ENCODE measurements around the gene MPV17. TPM values are rescaled to one million over a fixed set of nuclear protein-coding genes. Genes with fewer than 3 reads are reported as not detected.

Gene MPV17
- total and polyA plus RNA-seq, 4 experiments from 2014 or later: 89.3 to 162 (median 109) TPM

DNA sequence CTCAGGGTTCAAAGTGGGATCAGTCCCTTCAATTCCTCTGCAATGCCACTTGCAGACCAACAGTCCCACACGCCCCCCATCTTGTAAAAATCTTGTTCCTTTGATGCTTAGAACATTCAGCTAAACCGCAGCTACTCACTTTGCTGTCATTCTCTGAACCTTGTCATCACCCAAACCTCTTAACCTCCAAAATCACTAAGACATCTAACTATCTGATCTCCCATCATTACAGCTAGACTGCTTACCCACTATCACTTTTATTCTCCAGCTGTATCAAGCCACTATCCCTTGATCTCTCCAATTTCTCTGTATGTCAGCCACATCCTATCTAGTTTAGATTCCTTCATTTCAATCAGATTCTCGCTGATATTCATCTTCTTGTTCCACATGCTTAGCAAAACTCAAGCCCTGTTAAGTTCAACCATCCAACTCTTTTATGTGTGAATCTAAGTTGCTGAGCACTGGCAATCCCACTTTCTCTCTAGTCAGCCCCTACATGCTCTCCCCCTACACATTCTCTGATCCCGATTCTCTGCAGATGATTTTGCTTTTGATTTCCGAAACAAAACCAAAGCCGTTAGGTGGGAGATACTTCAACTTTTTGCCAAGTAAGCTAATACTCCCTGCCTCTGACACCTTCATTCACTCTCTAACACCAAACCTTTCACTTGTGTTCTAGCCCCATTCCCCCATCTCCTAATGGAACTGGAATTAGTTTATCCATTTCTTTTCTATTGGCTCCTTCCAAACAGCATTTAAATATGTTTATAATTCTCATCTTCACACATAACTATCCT is 29.1 kb upstream of the MPV17 start:
- H3K9me3 ChIP-seq (ENCODE audit: control insufficient read depth in 1 of 2, low read length in 2 of 2): no peaks in the 10 kb centered on the region
- Mint-ChIP-seq H3K36me3 (peaks cover 7 to 31% of the 10 kb centered on the region in 2 donors), H3K27me3 (no peaks in the 10 kb centered on the region), H3K9me3 (peaks cover 0 to 5% (median 0%) of the 10 kb centered on the region in 8 donors), H3K4me3 (peak overlapping the region in 5 of 8 donors; percentile 1 to 45 (median 15)), H3K27ac (peak overlapping the region; percentile 21 to 69 (median 54)), H3K4me1 (peaks cover 39 to 74% (median 50%) of the 10 kb centered on the region in 4 donors)
- H3K27ac ChIP-seq (ENCODE audit: low read depth, low read length): no peak overlapping the region
- ChIA-PET POLR2A (ENCODE audit: partially characterized antibody) (interaction anchor here (1.0 to 1.6 kb wide), 4 partner anchors 8 to 77 kb away, joined by 3 to 6 read pairs (median 4); partner anchors contain the start of genes EIF2B4 and MPV17), CTCF (ENCODE audit: partially characterized antibody) (interaction anchor here (1.1 to 1.7 kb wide), 2 partner anchors 9 to 331 kb away, joined by 3 to 7 read pairs; no protein-coding TSS in a partner anchor)
- no peak overlapping the region for H3K4me3 ChIP-seq (ENCODE audit: low read length in 2 of 2)
- H3K36me3 ChIP-seq (ENCODE audit: insufficient read depth, low read length): no peaks in the 10 kb centered on the region
- intact Hi-C loops (cut with micrococcal nuclease): no loop called here
- peaks cover 42% of the 10 kb centered on the region for H3K4me1 ChIP-seq (ENCODE audit: insufficient read depth, low read length)
- no peaks in the 10 kb centered on the region for H3K27me3 ChIP-seq (ENCODE audit: insufficient read depth, low read length)
- DNase-seq: peak in 2 of 5 donors; percentile 4 to 25

GRCh38 chr2:27350106-27350693 is 27.3 kb upstream of the MPV17 start:
- peaks cover 35% of the 10 kb centered on the region for H3K4me1 ChIP-seq (ENCODE audit: insufficient read depth, low read length)
- no peaks in the 10 kb centered on the region for H3K36me3 ChIP-seq (ENCODE audit: insufficient read depth, low read length)
- intact Hi-C loops (cut with micrococcal nuclease): no loop called here
- no peaks in the 10 kb centered on the region for H3K27me3 ChIP-seq (ENCODE audit: insufficient read depth, low read length)
- no peaks in the 10 kb centered on the region for H3K27me3 Mint-ChIP-seq
- H3K9me3 Mint-ChIP-seq: no peaks in the 10 kb centered on the region
- no peaks in the 10 kb centered on the region for H3K9me3 ChIP-seq (ENCODE audit: control insufficient read depth in 1 of 2, low read length in 2 of 2)
- H3K4me1 Mint-ChIP-seq: peaks cover 34 to 60% (median 36%) of the 10 kb centered on the region in 4 donors
- POLR2A ChIA-PET (ENCODE audit: partially characterized antibody): interaction anchor here (1.6 kb wide), 1 partner anchor 28 kb away, joined by 6 read pairs; the partner anchor contains the start of gene MPV17
- no peak for DNase-seq
- H3K27ac Mint-ChIP-seq: peak overlapping the region in 1 of 7 donors; percentile 76
- no peak overlapping the region for H3K27ac ChIP-seq (ENCODE audit: low read depth, low read length)
- CTCF ChIA-PET (ENCODE audit: partially characterized antibody): interaction anchor here (1.1 to 1.3 kb wide), 2 partner anchors 19 to 333 kb away, joined by 4 read pairs; no protein-coding TSS in a partner anchor
- peaks cover 7 to 22% of the 10 kb centered on the region in 2 donors for H3K36me3 Mint-ChIP-seq
- peak overlapping the region in 2 of 8 donors; percentile 14 to 58 for H3K4me3 Mint-ChIP-seq
- no peak overlapping the region for H3K4me3 ChIP-seq (ENCODE audit: low read length in 2 of 2)

- DNase-seq: no peak
- H3K9me3 ChIP-seq (ENCODE audit: control insufficient read depth in 1 of 2, low read length in 2 of 2): no peaks in the 10 kb centered on the region
- Mint-ChIP-seq H3K4me1 (peaks cover 28 to 43% (median 29%) of the 10 kb centered on the region in 4 donors), H3K36me3 (peaks cover 7 to 31% of the 10 kb centered on the region in 2 donors), H3K27ac (peak overlapping the region in 1 of 7 donors; percentile 8), H3K9me3 (no peaks in the 10 kb centered on the region), H3K4me3 (no peak overlapping the region), H3K27me3 (no peaks in the 10 kb centered on the region)
- ChIA-PET CTCF (ENCODE audit: partially characterized antibody) (interaction anchor here (1.5 kb wide), 1 partner anchor 8 kb away, joined by 4 read pairs; no protein-coding TSS in a partner anchor), POLR2A (ENCODE audit: partially characterized antibody) (no interaction called here)
- peaks cover 8% of the 10 kb centered on the region for H3K36me3 ChIP-seq (ENCODE audit: insufficient read depth, low read length)
- intact Hi-C loops (cut with micrococcal nuclease): no loop called here
- no peak overlapping the region for H3K4me3 ChIP-seq (ENCODE audit: low read length in 2 of 2)
- H3K27me3 ChIP-seq (ENCODE audit: insufficient read depth, low read length): no peaks in the 10 kb centered on the region
- H3K27ac ChIP-seq (ENCODE audit: low read depth, low read length): no peak overlapping the region
- peaks cover 11% of the 10 kb centered on the region for H3K4me1 ChIP-seq (ENCODE audit: insufficient read depth, low read length)
These were observed 24.7 kb upstream of the MPV17 start for GRCh38 chr2:27347641-27348040.

DNA sequence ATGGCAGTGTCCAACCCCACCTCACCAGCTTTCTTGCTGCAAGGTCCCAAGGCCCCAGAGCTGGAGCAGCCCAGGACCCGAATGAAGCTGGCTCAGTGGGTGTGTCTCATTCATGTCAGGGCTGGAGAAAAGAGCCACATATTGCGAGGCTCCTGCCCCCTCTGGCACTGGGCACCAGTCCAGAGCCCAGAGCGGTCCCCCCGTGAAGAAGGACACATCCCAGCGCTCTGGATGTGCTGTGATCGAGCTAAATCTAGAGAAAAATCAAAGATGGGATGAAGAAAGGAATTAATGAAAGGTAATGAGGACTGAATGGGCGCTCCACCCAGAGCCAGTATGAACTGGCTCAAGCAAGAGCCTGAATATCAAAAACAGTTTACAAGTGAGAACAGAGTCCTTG is 13.3 kb upstream of the MPV17 start:
- POLR2A ChIA-PET (ENCODE audit: partially characterized antibody): interaction anchor here (1.2 kb wide), 1 partner anchor 13 kb away, joined by 3 read pairs; no protein-coding TSS in a partner anchor
- CTCF ChIA-PET (ENCODE audit: partially characterized antibody): interaction anchor here (1.0 kb wide), 1 partner anchor 22 kb away, joined by 4 read pairs; no protein-coding TSS in a partner anchor
- H3K27ac Mint-ChIP-seq: peak overlapping the region in 1 of 7 donors; percentile 59
- no peak for DNase-seq
- H3K4me3 Mint-ChIP-seq: no peak overlapping the region
- Histone ChIP-seq H3K27me3 (ENCODE audit: insufficient read depth, low read length) (no peaks in the 10 kb centered on the region), H3K4me3 (ENCODE audit: low read length in 2 of 2) (no peak overlapping the region), H3K9me3 (ENCODE audit: control insufficient read depth in 1 of 2, low read length in 2 of 2) (no peaks in the 10 kb centered on the region), H3K36me3 (ENCODE audit: insufficient read depth, low read length) (peaks cover 45% of the 10 kb centered on the region), H3K27ac (ENCODE audit: low read depth, low read length) (no peak overlapping the region), H3K4me1 (ENCODE audit: insufficient read depth, low read length) (no peaks in the 10 kb centered on the region)
- peaks cover 37 to 65% of the 10 kb centered on the region in 2 donors for H3K36me3 Mint-ChIP-seq
- no peaks in the 10 kb centered on the region for H3K9me3 Mint-ChIP-seq
- H3K27me3 Mint-ChIP-seq: no peaks in the 10 kb centered on the region
- H3K4me1 Mint-ChIP-seq: no peaks in the 10 kb centered on the region
- intact Hi-C loops (cut with micrococcal nuclease): no loop called here

GRCh38 chr2:27335311-27335710 is 12.4 kb upstream of the MPV17 start:
- POLR2A ChIA-PET (ENCODE audit: partially characterized antibody): no interaction called here
- peak overlapping the region in 3 of 7 donors; percentile 33 to 56 (median 36) for H3K27ac Mint-ChIP-seq
- no peaks in the 10 kb centered on the region for H3K9me3 ChIP-seq (ENCODE audit: control insufficient read depth in 1 of 2, low read length in 2 of 2)
- peaks cover 41% of the 10 kb centered on the region for H3K36me3 ChIP-seq (ENCODE audit: insufficient read depth, low read length)
- no peak for DNase-seq
- H3K4me1 ChIP-seq (ENCODE audit: insufficient read depth, low read length): no peaks in the 10 kb centered on the region
- no peak overlapping the region for H3K4me3 Mint-ChIP-seq
- no peak overlapping the region for H3K27ac ChIP-seq (ENCODE audit: low read depth, low read length)
- H3K4me1 Mint-ChIP-seq: no peaks in the 10 kb centered on the region
- no peak overlapping the region for H3K4me3 ChIP-seq (ENCODE audit: low read length in 2 of 2)
- intact Hi-C loops (cut with micrococcal nuclease): no loop called here
- no peaks in the 10 kb centered on the region for H3K9me3 Mint-ChIP-seq
- H3K36me3 Mint-ChIP-seq: peaks cover 37 to 64% of the 10 kb centered on the region in 2 donors
- CTCF ChIA-PET (ENCODE audit: partially characterized antibody): no interaction called here
- H3K27me3 ChIP-seq (ENCODE audit: insufficient read depth, low read length): no peaks in the 10 kb centered on the region
- H3K27me3 Mint-ChIP-seq: no peaks in the 10 kb centered on the region

DNA sequence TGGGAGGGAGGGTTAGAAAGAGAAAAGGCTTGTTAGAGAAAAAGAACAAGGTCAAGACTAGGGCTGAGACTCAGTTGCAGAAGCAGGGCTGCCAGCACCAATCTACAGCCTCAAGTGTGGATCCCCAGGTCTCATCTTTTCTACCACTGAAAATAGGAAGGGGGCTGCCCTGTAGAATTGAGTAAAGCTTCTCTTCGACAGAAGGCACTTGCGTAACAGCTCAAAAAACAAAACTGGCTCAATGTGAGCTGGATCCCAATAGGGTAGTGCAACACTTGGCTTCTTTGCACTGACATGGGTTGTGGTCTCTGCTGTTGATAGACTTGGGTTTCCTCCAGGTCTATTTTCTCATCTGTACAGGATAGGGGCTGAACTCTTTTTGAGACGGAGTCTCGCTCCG is 1.8 kb upstream of the MPV17 start:
- peaks cover 25% of the 10 kb centered on the region for H3K4me1 ChIP-seq (ENCODE audit: insufficient read depth, low read length)
- H3K27me3 ChIP-seq (ENCODE audit: insufficient read depth, low read length): no peaks in the 10 kb centered on the region
- Mint-ChIP-seq H3K9me3 (peaks cover 0 to 2% (median 0%) of the 10 kb centered on the region in 8 donors), H3K36me3 (peaks cover 25 to 45% of the 10 kb centered on the region in 2 donors), H3K4me1 (peaks cover 12 to 28% (median 18%) of the 10 kb centered on the region in 4 donors), H3K27ac (peak overlapping the region; percentile 10 to 87 (median 59)), H3K4me3 (peak overlapping the region in 7 of 8 donors; percentile 20 to 67 (median 40)), H3K27me3 (no peaks in the 10 kb centered on the region)
- POLR2A ChIA-PET (ENCODE audit: partially characterized antibody): interaction anchor here (0.5 to 3.3 kb wide), 2 partner anchors 32 to 541 kb away, joined by 3 to 19 read pairs; partner anchors contain the start of gene GTF3C2
- no peak overlapping the region for H3K4me3 ChIP-seq (ENCODE audit: low read length in 2 of 2)
- H3K36me3 ChIP-seq (ENCODE audit: insufficient read depth, low read length): peaks cover 21% of the 10 kb centered on the region
- intact Hi-C loops (cut with micrococcal nuclease): no loop called here
- CTCF ChIA-PET (ENCODE audit: partially characterized antibody): no interaction called here
- no peaks in the 10 kb centered on the region for H3K9me3 ChIP-seq (ENCODE audit: control insufficient read depth in 1 of 2, low read length in 2 of 2)
- H3K27ac ChIP-seq (ENCODE audit: low read depth, low read length): no peak overlapping the region
- DNase-seq: no peak
